ENCODE results near the gene GALNTL6. TPM values are rescaled to one million over a fixed set of nuclear protein-coding genes. Genes with fewer than 3 reads are reported as not detected.
"Not testable (repeated sequence)": the region's sequence is repeated elsewhere in the genome, so short reads cannot be mapped to it uniquely, and the experiment has no call there.

Gene GALNTL6
- total and polyA plus RNA-seq, 2 of the 4 experiments (the other 2 are of a cell fraction), result under 0.01 TPM; not detected in 1

DNA sequence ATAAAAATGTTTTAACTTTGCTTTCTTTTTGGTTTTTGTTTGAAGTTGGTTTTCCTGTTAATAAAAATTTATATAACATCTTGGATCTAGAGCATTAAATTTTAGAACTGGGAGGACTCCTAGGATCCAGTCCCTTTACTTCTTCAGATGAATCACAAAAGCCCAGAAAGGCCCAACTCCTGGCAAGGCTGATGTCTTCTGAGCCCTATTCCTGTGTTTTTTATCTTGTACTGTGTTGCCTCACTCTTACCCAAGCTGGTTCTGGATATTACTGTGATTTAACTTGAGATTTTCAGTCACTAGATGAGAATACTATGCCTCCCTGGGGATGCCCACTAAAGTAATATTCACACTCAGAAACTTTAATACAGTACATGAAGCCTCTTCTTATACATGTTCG, 1228.3 kb downstream of the GALNTL6 start:
- Histone ChIP-seq H3K9me3 (ENCODE audit: control insufficient read depth, insufficient read depth, low read length) (no peaks in the 10 kb centered on the region), H4K8ac (ENCODE audit: low read depth in 2 of 2, low read length in 2 of 2) (no peak overlapping the region), H3K23ac (ENCODE audit: low read depth, low read length) (no peak overlapping the region), H3K56ac (ENCODE audit: extremely low read depth, insufficient read depth, low read length) (no peak overlapping the region), H3K9me1 (ENCODE audit: insufficient read depth, low read length) (no peaks in the 10 kb centered on the region), H2BK15ac (ENCODE audit: low read depth, low read length) (no peak overlapping the region), H2BK120ac (ENCODE audit: low read depth, low read length) (no peak overlapping the region), H3K4me2 (ENCODE audit: low read depth, low read length) (no peak overlapping the region), H3K4me1 (ENCODE audit: control insufficient read depth, insufficient read depth, low read length) (no peaks in the 10 kb centered on the region), H3K27me3 (ENCODE audit: control insufficient read depth, insufficient read depth, low read length) (peaks cover 7% of the 10 kb centered on the region), H3K9ac (ENCODE audit: low read depth, low read length) (no peak overlapping the region), H3K27ac (ENCODE audit: insufficient read depth, low read length) (no peak overlapping the region), H2AK5ac (ENCODE audit: low read depth, low read length) (no peak overlapping the region), H4K91ac (ENCODE audit: insufficient read depth, low read depth, low read length) (no peak overlapping the region), H3K14ac (replicated peaks; ENCODE audit: low read depth, low read length) (no peak overlapping the region), H4K5ac (ENCODE audit: low read depth, low read length) (no peak overlapping the region), H3K79me1 (ENCODE audit: low read depth in 1 of 2, low read length in 2 of 2) (no peaks in the 10 kb centered on the region), H3K4ac (ENCODE audit: low read depth, low read length) (no peak overlapping the region), H3K18ac (ENCODE audit: low read depth, low read length) (no peak overlapping the region), H2AK9ac (replicated peaks; ENCODE audit: low read depth, low read length, poor library complexity) (no peak overlapping the region), H2BK5ac (ENCODE audit: low read depth, low read length, poor library complexity, severe bottlenecking) (no peak overlapping the region), H3K36me3 (ENCODE audit: control insufficient read depth, insufficient read depth, low read length) (no peaks in the 10 kb centered on the region), H4K20me1 (ENCODE audit: insufficient read depth, low read length) (no peaks in the 10 kb centered on the region), H3K4me3 (ENCODE audit: insufficient read depth, low read depth, low read length) (no peak overlapping the region), H2BK20ac (ENCODE audit: low read depth, low read length) (no peak overlapping the region), H2AFZ (replicated peaks; ENCODE audit: low read length, poor library complexity) (no peak overlapping the region)
- ChIA-PET CTCF (no interaction called here), POLR2A (ENCODE audit: unreplicated experiment) (no interaction called here)
- DNase-seq (no peak), ATAC-seq (ENCODE audit: low read depth) (no peak)
- BruUV-seq (replicated peaks), result no TSS peak
- dilution Hi-C loops (cut with HindIII; ENCODE audit: low sequenced_read_pairs, unreplicated experiment), result no loop called here
- no CpG with 5 or more reads among the region's 1 CpG for WGBS, 2 experiments (ENCODE audit: extremely low coverage in 2 of 2, insufficient read length in 1 of 2)
- TF ChIP-seq RCOR1 (IDR thresholded peaks at IDR 0.05; ENCODE audit: insufficient replicate concordance, low read length), result no peak
- no peak for TF ChIP-seq MXI1 (IDR thresholded peaks at IDR 0.05; ENCODE audit: borderline replicate concordance, low read depth, low read length)
- no peak for TF ChIP-seq NFE2L2 (IDR thresholded peaks at IDR 0.05; ENCODE audit: low read depth, low read length)
- no peak for TF ChIP-seq BHLHE40 (IDR thresholded peaks at IDR 0.05; ENCODE audit: low read depth, low read length)
- no peak for TF ChIP-seq MAFK (IDR thresholded peaks at IDR 0.05; ENCODE audit: low read depth, low read length)
- TF ChIP-seq, protein P1, sequence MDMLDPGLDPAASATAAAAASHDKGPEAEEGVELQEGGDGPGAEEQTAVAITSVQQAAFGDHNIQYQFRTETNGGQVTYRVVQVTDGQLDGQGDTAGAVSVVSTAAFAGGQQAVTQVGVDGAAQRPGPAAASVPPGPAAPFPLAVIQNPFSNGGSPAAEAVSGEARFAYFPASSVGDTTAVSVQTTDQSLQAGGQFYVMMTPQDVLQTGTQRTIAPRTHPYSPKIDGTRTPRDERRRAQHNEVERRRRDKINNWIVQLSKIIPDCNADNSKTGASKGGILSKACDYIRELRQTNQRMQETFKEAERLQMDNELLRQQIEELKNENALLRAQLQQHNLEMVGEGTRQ (IDR thresholded peaks at IDR 0.05; ENCODE audit: low read depth, low read length), result no peak
- in situ Hi-C loops (cut with MboI; ENCODE audit: low sequenced_read_pairs), result no loop called here
- intact Hi-C loops (cut with micrococcal nuclease), result no loop called here

DNA sequence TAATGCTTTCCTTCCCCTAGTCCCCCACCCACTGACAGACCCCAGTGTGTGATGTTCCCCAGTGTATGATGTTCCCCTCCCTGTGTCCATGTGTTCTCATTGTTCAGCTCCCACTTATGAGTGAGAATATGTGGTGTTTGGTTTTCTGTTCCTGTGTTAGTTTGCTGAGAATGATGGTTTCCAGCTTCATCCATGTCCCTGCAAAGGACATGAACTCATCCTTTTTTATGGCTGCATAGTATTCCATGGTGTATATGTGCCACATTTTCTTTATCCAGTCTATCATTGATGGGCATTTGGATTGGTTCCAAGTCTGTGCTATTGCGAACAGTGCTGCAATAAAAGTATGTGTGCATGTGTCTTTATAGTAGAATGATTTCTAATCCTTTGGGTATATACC, 1228.9 kb downstream of the GALNTL6 start:
- H3K27me3 ChIP-seq (ENCODE audit: control insufficient read depth, insufficient read depth, low read length); H2BK120ac ChIP-seq (ENCODE audit: low read depth, low read length); H4K20me1 ChIP-seq (ENCODE audit: insufficient read depth, low read length); H2BK20ac ChIP-seq (ENCODE audit: low read depth, low read length); H3K14ac ChIP-seq (replicated peaks; ENCODE audit: low read depth, low read length); H2AK5ac ChIP-seq (ENCODE audit: low read depth, low read length); H4K5ac ChIP-seq (ENCODE audit: low read depth, low read length); H2BK5ac ChIP-seq (ENCODE audit: low read depth, low read length, poor library complexity, severe bottlenecking); H4K8ac ChIP-seq (ENCODE audit: low read depth in 2 of 2, low read length in 2 of 2); H3K4me3 ChIP-seq (ENCODE audit: insufficient read depth, low read depth, low read length); H3K56ac ChIP-seq (ENCODE audit: extremely low read depth, insufficient read depth, low read length); DNase-seq; H3K9me1 ChIP-seq (ENCODE audit: insufficient read depth, low read length); H4K91ac ChIP-seq (ENCODE audit: insufficient read depth, low read depth, low read length); dilution Hi-C loops (cut with HindIII; ENCODE audit: low sequenced_read_pairs, unreplicated experiment); H3K4me2 ChIP-seq (ENCODE audit: low read depth, low read length); H2AFZ ChIP-seq (replicated peaks; ENCODE audit: low read length, poor library complexity); H2AK9ac ChIP-seq (replicated peaks; ENCODE audit: low read depth, low read length, poor library complexity); H3K36me3 ChIP-seq (ENCODE audit: control insufficient read depth, insufficient read depth, low read length); BruUV-seq (replicated peaks); intact Hi-C loops (cut with micrococcal nuclease); CTCF ChIA-PET; H3K9me3 ChIP-seq (ENCODE audit: control insufficient read depth, insufficient read depth, low read length); H2BK15ac ChIP-seq (ENCODE audit: low read depth, low read length); POLR2A ChIA-PET (ENCODE audit: unreplicated experiment); ATAC-seq (ENCODE audit: low read depth); H3K23ac ChIP-seq (ENCODE audit: low read depth, low read length); H3K79me1 ChIP-seq (ENCODE audit: low read depth in 1 of 2, low read length in 2 of 2); H3K18ac ChIP-seq (ENCODE audit: low read depth, low read length); H3K27ac ChIP-seq (ENCODE audit: insufficient read depth, low read length); H3K4ac ChIP-seq (ENCODE audit: low read depth, low read length); H3K9ac ChIP-seq (ENCODE audit: low read depth, low read length); H3K4me1 ChIP-seq (ENCODE audit: control insufficient read depth, insufficient read depth, low read length); in situ Hi-C loops (cut with MboI; ENCODE audit: low sequenced_read_pairs): not testable (repeated sequence)
- no CpG with 5 or more reads among the region's 1 CpG for WGBS, 2 experiments (ENCODE audit: extremely low coverage in 2 of 2, insufficient read length in 1 of 2)
